Measurements from ENCODE around the gene LUC7L2.
A peak's percentile ranks its signal among the peaks of the same experiment; 100 is the strongest.
"Not testable (repeated sequence)": the region's sequence is repeated elsewhere in the genome, so short reads cannot be mapped to it uniquely, and the experiment has no call there.

The LUC7L2 gene

DNA sequence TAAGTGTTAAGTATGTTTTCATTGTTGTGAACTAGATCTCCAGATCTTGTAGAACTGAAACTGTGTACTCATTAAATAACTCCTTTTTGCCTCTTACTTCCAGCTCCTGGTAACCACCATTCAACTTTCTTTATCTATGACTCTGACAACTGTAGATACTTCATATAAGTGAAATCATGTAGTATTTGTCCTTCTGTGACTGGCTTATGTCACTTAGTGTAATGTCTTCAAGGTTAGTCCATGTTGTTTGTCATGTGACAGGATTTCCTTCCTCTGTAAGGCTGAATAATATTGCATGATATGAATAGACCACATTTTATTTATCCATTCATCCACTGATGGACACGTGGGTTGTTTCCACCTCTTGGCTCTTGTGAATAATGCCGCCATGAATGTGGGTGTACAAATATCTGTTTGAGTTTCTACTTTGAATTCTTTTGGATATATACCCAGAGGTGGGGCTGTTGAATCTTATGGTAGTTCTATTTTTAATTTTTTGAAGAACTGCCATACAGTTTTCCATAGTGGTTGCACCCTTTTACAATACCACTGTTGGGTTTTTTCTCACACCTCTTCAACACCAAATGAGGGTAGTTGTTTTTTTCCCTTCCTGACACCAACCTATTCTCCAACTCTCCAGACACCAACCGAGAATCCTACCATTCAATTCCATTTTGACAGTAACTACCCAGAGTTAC is 29.2 kb upstream of the LUC7L2 start:
- TF ChIP-seq, protein P1, sequence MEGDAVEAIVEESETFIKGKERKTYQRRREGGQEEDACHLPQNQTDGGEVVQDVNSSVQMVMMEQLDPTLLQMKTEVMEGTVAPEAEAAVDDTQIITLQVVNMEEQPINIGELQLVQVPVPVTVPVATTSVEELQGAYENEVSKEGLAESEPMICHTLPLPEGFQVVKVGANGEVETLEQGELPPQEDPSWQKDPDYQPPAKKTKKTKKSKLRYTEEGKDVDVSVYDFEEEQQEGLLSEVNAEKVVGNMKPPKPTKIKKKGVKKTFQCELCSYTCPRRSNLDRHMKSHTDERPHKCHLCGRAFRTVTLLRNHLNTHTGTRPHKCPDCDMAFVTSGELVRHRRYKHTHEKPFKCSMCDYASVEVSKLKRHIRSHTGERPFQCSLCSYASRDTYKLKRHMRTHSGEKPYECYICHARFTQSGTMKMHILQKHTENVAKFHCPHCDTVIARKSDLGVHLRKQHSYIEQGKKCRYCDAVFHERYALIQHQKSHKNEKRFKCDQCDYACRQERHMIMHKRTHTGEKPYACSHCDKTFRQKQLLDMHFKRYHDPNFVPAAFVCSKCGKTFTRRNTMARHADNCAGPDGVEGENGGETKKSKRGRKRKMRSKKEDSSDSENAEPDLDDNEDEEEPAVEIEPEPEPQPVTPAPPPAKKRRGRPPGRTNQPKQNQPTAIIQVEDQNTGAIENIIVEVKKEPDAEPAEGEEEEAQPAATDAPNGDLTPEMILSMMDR (IDR thresholded peaks at IDR 0.05; ENCODE audit: insufficient read depth, low read depth, low read length, missing control alignments), result no peak
- H3K4me3 ChIP-seq (ENCODE audit: low read depth, low read length), result no peak overlapping the region
- no peak for DNase-seq (ENCODE audit: low read depth)

DNA sequence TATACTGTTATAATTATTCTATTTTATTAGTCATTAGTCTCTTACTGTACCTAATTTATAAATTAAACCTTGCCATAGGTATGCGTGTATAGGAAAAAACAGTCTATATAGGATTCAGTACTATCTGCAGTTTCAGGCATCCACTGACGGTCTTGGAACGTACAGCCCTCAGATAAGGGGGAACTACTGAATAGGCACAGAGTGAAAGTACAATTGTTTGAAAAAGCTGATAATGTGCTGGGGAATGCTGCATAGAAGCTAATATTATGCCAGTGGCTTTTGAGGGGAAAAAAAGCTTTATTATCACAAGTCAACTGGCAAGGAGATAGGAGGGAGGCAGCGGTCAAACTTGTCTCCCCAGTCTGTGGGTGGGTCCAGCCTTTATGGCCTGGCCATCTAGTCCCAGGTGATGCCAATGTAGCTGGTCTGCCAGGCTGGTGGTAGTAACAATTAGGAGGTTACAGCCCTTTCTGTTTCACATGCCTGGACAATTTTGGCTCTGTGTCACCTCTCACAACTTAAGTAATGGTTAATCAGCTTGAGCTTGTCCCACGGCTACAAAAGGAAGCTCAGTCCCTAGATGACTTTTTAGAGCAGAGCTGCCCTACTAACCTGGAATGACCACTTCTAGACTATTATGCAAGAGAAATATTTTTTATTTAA is 26.9 kb upstream of the LUC7L2 start:
- TF ChIP-seq, protein P1 (IDR thresholded peaks at IDR 0.05; ENCODE audit: insufficient read depth, low read depth, low read length, missing control alignments), result no peak
- DNase-seq (ENCODE audit: low read depth), result no peak
- no peak overlapping the region for H3K4me3 ChIP-seq (ENCODE audit: low read depth, low read length)

DNA sequence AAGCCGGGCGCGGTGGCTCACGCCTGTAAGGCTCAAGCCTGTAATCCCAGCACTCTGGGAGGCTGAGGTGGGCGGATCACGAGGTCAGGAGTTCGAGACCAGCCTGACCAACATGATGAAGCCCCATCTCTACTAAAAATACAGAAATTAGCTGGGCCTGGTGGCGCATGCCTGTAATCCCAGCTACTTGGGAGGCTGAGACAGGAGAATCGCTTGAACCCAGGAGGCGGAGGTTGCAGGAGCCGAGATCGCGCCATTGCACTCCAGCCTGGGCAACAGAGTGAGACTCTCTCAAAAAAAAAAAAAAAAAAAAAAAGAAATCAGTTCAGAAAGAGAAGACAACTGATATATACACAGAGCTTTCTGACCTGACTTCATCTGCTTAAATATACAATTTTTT is 26.3 kb upstream of the LUC7L2 start:
- DNase-seq (ENCODE audit: low read depth); H3K4me3 ChIP-seq (ENCODE audit: low read depth, low read length): not testable (repeated sequence)

DNA sequence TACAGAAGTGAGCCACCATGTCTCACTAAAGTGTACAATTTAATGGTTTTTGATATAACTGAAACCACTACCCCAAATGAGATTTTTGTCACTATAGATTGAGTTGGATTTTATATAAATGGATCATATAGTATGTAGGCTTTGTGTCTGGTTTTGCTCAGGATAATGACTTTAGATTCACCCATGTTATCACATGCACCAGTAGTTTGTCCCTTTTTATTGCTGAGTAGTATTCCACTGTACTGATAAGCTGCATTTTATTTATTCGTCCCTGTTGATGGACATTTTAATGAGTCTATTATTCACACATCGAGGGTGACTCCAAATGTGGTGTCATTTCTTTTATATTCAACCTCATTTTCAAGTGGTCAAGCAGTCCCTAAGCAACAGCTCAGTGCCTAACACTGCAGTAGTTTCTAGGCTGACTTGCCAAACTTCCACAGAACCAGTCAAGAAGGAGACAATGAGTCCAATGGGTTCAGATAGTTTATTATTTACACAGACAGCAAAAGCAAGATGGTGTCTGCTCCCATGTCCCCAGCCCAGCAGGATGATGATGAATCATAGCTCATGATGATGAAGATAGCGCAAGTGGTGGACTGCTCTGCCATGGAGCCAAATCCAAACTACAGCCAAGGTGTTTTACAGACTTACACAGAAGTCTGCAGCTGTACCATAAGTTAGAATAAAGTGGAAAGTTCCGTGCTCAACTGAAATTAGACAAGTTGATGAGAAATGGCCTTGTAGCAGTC is 25.1 kb upstream of the LUC7L2 start:
- H3K4me3 ChIP-seq (ENCODE audit: low read depth, low read length), result no peak overlapping the region
- TF ChIP-seq, protein P1 (IDR thresholded peaks at IDR 0.05; ENCODE audit: insufficient read depth, low read depth, low read length, missing control alignments), result no peak
- DNase-seq (ENCODE audit: low read depth), result no peak

DNA sequence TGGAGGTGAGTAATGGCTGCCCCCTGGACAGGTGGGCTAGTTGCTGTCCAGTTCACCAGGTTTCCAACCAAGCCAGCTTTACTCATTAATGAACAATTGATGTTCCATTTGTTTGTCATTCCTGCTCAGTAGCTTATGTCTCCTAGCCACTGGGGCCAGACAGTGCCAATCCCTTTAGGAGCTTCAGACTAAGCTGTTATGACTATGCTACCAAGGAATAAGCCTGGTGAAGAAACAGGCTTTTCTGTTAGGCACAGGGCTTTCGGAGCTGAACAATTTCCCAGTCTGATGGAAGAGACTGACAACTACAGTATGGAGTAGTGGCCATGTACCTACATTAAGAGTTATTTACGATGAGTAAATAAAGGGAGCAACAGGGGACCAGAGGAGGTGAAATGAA is 20.7 kb upstream of the LUC7L2 start:
- DNase-seq (ENCODE audit: low read depth), result no peak
- no peak overlapping the region; the same call in 1 of the 2 replicates for H3K4me3 ChIP-seq (ENCODE audit: low read depth, low read length)
- TF ChIP-seq, protein P1 (IDR thresholded peaks at IDR 0.05; ENCODE audit: insufficient read depth, low read depth, low read length, missing control alignments), result no peak

DNA sequence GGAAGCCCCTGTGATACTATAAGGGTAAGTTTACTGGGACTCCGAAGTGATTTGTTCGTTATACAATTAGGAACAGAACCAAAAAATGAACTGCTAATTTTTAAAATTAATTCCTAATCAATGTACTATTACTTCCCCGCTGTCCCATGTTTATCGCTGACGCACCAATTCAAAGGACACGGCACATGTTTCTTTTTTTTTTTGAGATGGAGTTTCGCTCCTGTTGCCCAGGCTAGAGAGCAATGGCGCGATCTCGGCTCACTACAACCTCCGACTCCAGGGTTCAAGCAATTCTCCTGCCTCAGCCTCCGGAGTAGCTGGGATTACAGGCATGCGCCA is 20.0 kb upstream of the LUC7L2 start:
- TF ChIP-seq, protein P1 (IDR thresholded peaks at IDR 0.05; ENCODE audit: insufficient read depth, low read depth, low read length, missing control alignments), result no peak
- peak overlapping the region; percentile 63 for H3K4me3 ChIP-seq (ENCODE audit: low read depth, low read length)
- DNase-seq (ENCODE audit: low read depth), result no peak

DNA sequence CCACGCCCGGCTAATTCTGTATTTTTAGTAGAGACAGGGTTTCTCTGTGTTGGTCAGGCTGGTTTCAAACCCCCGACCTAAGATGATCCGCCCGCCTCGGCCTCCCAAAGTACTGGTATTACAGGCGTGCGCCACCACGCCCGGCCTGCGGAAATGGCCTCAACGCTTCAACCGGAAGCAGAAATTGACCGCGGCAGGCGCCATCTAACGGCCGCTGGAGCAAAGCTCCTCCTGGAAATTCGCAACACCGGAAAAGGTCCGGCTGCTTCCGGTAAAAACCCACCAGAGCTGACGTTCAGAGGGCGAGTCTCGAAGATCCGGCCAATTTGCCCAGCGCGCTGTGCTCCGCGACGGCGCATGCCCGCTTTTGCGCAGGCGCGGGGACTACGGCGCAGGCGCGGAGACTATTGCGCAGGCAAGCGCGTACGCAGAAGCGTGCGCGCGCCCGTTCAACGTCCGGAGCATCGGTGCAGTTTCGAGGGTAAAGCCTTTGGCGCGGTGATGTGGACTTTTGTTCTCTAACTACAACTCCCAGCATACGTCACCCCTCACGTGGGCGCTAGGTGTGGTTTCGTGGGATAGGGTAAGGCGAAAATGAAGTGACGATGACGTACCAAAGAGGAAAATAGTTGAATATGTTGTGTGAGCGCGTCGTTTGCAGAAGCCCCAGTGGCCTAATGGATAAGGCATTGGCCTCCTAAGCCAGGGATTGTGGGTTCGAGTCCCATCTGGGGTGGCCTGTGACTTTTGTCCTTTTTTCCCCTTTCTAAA is 19.5 kb upstream of the LUC7L2 start:
- peak overlapping the region; percentile 90 for H3K4me3 ChIP-seq (ENCODE audit: low read depth, low read length)
- TF ChIP-seq, protein P1 (IDR thresholded peaks at IDR 0.05; ENCODE audit: insufficient read depth, low read depth, low read length, missing control alignments), result peak; percentile 77

More for the DNA sequence above, 19.5 kb upstream of the LUC7L2 start:
- peak; percentile 100 for DNase-seq (ENCODE audit: low read depth)

Data from GM12865 (cell line).